T-helper 9 cell (primary cell): ENCODE results near the gene RNF217.
"Not testable (repeated sequence)": the region's sequence is repeated elsewhere in the genome, so short reads cannot be mapped to it uniquely, and the experiment has no call there.

Source experiments
- DNase-seq: peaks from one replicate; pipeline ENCODE4 v3.0.0-alpha.2; 2020

The RNF217 gene

DNA sequence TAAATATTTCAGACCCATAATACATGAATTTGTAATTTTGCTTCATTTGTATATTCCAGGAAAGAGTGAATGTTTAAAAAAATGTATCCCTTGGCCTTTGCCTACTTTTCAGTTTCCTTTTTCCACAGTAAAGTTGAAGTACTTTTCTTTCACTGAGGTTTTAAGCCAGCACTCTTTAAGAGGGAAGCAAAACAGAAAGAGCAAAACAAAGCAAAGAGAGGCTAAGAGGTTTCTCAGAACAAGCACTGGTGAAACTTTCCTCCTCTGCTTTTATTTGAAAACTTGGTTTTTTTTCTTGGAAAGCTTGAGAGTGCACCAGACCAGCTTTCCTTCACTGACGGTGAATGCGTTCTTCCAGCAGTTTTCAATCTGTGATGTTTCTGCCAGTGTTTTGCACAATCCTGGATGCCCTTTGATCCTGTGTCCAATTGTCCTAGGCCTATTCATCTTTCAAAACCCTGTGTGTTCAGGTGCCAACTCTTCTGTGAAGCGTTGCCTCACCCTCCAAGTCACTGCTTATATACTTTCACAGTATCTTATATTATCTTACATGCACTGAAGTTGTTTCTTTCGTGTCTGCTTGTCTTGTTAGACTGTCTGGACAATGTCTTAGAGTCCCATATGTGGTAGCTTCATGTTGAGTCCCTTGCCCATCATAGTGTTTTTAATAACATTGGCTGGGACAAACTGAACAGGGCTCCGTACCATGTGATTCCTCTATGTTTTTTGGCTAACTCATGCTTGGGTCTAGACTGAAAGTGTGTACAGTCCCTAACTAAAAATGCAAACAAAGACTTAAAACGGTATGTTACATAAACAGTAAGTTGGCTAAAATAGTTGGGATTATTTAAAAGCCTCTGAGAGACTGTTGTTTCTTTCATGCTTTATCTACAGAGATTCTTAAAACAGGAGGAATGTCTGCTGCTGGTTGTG, 1.9 kb downstream of the RNF217 start:
- no peak for DNase-seq

GRCh38 chr6:124964764-124965105, 2.5 kb downstream of the RNF217 start:
- no peak for DNase-seq

DNA sequence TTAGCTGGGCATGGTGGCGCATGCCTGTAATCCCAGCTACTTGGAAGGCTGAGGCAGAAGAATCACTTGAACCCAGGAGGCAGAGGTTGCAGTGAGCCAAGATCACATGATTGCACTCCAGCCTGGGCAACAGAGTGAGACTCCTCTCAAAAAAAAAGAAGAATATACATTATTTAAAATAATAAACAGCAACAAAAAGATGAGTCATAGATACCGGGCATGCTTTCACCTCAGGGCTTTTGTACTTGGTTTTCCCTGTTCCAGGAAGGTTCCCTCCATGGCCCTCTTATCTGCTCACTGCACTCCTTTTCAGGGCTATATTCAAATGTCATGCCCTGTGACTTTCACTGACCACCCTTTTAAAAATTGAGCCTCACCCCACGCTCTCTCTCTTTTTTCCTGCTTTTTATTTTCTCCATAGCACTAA, 3.2 kb downstream of the RNF217 start:
- DNase-seq = not testable (repeated sequence)

- no peak for DNase-seq
Observed at GRCh38 chr6:124967444-124967843, 5.2 kb downstream of the RNF217 start.

- DNase-seq = no peak
Observed at GRCh38 chr6:124968401-124968800, 6.2 kb downstream of the RNF217 start.

- DNase-seq = no peak
Observed at GRCh38 chr6:124970243-124970642, 8.0 kb downstream of the RNF217 start.

DNA sequence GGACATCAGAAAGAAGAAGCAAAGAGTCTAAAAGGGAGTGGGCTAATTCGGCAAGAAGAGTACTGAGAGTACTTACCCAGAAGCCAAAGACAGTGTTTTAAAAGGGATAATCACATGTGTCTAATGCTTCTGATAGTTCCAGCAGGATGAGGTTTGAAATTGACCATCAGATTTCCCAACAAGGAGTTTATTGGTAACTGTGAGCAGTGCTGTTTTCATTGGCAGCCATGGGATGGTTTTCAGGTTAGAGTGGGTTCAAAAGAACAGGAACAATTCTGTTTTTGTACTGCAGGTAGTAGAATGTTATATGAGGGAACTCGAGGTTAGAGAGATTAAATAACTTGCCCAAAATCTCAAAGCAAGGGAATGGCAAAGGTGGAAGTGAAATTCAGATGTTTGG, 8.5 kb downstream of the RNF217 start:
- DNase-seq = no peak

DNA sequence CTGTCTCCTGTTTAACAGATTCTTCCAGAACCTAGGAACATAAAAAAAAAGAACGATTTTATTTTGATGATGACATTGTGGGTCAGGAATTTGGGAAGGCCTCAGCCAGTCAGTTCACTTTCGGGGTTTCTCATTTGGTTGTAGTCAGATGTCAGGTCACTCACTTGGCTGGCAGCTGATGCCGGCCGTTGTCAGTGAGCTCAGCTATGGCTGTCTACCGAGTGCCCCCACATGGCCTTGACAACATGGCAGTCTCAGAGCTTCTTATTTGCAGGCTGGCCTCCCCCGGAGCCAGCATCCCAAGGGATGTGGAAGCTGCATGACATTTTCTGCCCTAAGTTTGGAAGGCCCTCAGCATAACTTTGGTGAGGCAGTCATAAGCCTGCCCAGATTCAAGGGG, 11.5 kb downstream of the RNF217 start:
- no peak for DNase-seq

- no peak for DNase-seq
Observed at GRCh38 chr6:124974771-124975377, 12.6 kb downstream of the RNF217 start.

- DNase-seq = no peak
Observed at GRCh38 chr6:124977067-124977908, 15.1 kb downstream of the RNF217 start.

- DNase-seq = no peak
Observed at GRCh38 chr6:124978451-124979293, 16.4 kb downstream of the RNF217 start.

GRCh38 chr6:124979294-124979678, 17.0 kb downstream of the RNF217 start:
- DNase-seq = no peak

DNA sequence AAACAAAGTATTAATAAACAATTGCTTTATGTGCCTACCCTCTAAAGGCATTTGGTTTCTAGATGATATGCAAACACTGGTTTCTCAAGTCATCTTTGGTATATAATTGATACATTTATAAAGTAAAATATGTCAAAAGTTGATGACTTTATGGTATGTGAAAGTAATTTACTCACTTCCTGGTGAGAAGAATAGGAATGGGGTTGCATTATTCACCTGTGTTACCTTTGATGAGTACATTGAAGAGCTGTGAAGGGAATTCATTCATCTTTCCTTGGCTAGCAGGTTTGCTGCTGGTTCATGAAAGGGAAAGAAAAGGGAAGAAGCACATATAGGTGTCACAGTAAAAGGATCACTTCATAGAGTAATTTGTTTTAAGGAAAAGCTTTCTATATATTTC, 20.4 kb downstream of the RNF217 start:
- no peak for DNase-seq

DNA sequence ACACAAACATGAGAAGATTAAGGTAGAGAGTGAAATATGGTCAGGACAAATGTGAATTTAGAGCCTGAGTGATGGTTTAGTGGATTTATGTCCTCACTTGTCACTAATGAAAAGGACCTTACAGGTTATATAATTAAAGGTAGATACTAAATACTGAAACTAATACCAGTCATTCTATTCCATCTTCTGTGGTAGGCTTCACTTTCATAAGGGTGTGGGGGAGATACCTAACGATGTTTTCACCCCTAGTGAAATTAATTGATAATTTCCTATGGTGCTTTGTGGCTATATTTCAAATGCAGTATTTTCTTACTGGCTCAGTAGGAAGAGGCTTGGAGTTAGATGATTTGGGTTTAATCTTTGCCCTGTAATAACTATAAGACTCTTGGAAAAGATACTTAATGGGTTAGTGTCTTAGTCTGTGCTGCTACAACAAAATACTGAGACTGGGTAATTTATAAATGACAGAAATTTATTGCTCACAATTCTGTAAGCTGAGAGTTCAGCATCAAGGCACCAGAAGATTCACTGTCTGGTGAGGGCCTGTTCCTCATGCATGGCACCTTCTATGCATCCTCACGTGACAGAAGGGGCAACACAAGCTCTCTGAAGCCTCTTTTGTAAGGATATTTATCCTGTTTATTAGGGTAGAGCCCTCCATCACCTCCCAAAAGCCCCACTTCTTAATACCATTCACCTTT, 21.3 kb downstream of the RNF217 start:
- DNase-seq = no peak

GRCh38 chr6:124984668-124985338, 22.6 kb downstream of the RNF217 start:
- no peak for DNase-seq

- DNase-seq = no peak
Observed at GRCh38 chr6:124986164-124986563, 23.9 kb downstream of the RNF217 start.

DNA sequence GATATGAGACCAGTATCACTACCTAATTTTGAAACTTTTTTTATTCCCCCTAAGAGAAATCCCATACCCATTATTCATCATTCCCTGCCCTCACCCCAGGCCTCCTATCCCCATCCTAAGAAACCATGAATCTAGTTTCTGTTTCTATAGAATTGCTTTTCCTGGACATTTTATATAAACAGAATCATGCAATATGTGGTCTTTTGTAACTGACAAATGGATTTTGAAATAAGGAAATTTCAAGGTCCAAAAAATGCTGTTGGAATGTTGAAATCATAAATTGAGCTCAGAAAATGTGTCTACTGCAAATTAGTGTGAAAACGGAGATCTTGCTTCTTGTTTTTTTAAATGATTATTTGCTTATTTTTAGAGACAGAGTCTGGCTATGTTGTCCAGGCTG, 25.1 kb downstream of the RNF217 start:
- no peak for DNase-seq

DNA sequence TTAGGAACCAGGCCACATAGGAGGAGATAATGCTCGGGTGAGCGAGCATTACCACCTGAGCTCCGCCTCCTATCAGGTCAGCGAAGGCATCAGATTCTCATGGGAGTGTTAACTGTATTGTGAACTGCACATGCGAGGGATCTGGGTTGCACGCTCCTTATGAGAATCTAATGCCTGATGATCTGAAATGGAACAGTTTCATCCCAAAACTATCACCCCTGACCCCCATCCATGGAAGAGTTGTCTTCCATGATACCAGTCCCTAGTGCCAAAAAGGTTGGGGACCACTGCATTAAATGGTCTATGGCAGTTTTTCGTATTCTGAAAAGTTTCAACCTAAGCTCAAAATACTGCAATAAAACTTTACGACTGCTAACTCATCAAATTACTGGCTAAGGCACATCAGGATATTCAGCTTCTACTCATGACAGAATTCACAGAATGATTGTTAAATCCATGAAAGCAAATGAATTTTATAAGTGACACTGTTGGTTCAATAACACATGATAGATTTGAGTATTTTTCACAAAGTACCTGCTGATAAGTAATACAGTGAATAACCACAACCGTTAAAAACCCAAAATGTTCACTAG, 25.9 kb downstream of the RNF217 start:
- DNase-seq = no peak

DNA sequence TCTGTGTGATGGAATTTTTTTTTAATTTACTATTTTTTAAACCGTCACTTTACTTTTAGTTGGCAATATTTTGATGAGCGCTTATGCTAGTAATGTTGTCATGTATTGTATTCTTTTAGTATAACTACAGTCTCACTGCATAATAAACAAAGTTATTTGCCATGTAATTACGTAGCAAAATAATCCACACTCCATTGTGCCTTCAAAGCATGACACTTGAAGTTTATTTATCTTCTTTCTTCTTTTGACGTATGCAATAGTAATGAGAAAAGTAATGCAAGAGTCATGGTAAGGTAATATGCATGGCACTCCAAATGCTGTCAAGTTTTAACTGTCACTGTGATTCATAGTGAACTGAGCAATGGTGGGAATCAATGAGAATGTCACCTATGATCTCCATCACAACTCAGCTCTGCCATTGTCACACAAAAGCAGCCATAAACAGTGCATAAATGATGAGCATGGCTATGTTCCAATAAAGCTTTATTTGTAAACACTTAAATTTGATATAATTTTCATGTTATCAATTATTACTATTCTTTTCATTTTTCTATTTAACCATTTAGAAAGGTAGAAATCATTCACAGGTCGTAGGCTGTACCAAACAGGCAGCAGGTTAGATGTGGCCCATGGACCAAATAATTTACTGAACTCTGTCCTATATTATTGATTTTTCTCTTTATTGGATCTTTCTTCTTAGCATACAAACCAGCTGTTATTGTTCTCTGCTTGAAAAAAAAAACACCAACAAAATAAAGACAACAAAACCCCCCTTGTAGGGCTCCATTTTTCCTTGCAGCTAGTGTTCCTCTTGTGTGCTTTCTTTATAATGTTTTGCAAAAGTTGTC, 27.1 kb downstream of the RNF217 start:
- DNase-seq = no peak

DNA sequence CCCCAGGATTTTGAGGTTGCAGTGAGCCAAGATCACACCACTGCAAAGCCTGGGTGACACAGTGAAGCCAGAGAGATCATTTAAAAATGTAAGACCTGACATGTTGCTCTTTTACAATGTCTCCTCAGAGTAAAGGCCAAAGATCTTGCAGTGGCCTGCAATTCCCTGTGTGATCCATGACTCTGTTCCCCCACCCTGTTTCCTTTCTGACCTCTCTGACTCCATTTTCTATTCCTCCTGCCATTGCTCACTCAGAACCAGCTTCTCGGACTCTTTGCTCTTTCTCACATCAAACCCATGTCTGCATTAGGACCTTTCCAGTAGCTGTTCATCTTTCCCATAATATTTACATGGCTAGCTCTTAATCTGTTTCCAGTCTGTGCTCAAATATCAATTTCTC, 28.8 kb downstream of the RNF217 start:
- DNase-seq = no peak
